HG02571 (cell line): ENCODE results near the gene GNGT2.
"Not testable (repeated sequence)": the region's sequence is repeated elsewhere in the genome, so short reads cannot be mapped to it uniquely, and the experiment has no call there.

Source experiments
- ATAC-seq: cut with Tn5 transposase; IDR thresholded peaks from one replicate; pipeline ENCODE4 v1.9.1; 2021; ENCODE audit warnings: mild to moderate bottlenecking, moderate library complexity; ENCODE audit not compliant: unreplicated experiment

Gene GNGT2

DNA sequence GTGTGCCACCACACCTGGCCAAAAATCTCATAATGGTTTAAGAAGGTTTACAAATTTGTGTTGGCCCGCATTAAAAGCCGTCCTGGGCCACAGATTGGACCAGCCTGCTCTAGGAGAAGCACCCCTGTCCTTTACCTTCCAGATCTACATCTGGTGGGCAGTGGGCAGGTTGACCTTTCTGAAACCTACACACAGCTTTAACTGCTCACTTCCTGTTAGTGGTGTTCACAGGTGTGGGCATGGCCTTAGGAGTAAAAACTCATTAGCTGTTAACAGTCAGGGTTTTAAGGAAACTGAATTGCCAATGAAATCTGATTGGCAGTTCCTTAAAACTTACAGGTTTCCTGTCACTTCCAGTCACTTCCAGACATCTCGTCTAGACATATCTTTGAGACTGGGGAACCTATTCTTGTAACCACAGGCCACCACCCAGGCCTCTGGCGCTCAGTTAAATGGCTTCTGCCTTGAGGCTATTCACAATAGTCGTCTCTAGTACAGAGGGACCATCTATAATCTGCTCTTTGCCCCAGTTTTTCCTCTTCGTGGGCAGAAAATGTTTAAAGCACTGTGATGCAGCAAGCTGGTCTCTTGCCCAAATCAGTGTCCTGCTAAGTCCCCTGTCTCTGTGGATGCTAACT lies 29.3 kb downstream of the GNGT2 start:
- ATAC-seq: no peak

DNA sequence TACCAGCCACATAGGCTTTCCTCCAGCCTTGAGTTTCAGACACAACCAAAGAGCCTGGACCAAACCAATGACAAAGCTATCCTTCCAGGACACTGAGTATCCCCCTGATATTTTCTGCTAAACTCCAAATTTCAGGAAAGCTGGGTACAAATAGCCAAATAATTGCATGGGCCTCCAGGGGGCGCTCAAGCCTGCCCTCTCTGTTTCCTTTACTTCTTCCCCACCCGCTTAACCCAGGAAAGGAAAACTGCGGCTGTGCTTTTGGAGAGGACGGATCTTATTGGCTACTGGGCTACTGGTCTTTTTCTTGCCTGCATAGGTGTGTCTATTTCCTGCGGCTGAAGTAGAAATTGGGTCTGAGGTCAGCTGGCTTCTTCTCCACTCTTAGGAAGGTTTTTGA lies 30.1 kb downstream of the GNGT2 start:
- ATAC-seq: no peak

DNA sequence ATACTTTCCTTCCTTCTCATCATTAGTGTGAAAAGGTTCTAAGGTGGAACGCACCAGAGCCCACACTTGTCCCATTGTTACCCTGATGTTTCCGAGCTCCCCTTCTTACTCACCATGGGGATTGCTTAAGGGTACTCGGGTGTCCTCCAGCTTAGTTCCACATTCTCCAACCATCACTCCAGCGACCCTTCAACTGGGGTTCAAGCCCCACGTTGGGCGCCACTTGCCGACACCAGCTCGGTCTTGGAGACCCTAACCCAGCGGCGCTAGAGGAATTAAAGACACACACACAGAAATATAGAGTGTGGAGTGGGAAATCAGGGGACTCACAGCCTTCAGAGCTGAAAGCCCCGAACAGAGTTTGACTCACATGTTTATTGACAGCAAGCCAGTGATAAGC lies 34.4 kb downstream of the GNGT2 start:
- ATAC-seq: not testable (repeated sequence)

DNA sequence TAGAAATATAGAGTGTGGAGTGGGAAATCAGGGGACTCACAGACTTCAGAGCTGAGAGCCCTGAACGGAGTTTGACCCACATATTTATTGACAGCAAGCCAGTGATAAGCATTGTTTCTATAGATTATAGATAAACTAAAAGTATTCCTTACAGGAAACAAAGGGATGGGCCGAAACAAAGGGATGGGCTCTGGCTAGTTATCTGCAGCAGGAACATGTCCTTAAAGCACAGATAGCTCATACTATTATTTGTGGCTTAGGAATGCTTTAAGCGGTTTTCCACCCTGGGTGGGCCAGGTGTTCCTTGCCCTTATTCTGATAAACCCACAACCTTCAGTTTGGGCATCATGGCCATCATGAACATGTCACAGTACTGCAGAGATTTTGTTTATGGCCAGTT lies 39.7 kb downstream of the GNGT2 start:
- not testable (repeated sequence) for ATAC-seq

DNA sequence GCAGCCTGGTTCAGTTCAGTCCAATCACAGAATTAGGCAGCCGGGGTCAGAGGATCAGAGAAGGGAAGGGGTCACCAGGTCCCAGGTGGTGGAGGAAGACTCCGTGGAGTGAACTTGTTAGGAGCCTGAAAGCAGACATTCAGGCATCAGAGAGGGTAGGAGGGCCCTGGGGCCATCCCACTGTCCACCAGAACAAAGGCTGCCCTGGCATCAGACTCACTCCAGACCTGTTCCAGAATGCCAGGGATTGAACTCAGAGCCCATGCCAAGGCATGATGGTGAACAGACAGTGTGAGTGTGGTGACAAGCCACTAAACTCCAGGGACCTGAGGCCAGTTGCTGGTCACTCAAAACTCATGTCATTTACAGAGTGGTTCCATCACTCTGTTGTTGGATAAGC lies 40.2 kb downstream of the GNGT2 start:
- ATAC-seq: no peak

DNA sequence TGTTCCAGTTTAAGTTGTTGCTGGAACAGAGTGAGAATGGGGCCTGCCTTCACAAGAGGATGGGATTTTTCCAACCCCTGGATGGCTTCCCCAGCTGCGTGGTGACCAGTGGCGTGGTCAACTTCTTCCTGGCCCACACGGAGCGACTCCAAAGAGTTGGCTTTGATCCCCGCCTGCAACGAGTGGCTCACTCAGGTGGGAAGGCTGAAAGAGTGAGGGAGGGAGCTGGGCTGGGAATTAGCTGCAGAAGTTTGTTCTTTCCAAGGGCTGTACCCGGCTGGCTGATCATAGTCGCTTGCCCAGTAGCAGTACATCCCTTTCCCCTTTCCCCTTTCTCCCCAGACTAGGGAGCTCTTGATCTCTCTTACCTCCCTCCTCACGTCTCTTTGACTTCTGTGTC lies 41.7 kb downstream of the GNGT2 start:
- no peak for ATAC-seq

DNA sequence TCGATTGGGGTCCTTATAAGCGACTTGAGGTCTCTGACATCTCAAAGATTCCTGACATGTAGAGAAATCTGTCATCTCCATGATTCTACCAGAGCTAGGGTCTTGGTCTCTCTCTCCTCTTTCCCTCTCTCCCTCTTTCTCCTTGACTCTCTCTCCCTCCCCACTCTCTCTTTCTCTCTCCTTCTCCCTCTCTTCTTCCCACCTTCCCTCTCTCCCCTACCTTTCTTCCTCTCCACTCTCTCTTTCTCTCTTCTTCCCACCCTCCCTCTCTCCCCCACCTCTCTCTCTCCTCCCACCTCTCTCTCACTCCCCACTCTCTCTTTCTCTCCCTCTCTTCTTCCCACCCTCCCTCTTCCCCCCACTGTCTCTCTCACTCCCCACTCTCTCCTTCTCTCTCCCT lies 45.2 kb downstream of the GNGT2 start:
- ATAC-seq: no peak

DNA sequence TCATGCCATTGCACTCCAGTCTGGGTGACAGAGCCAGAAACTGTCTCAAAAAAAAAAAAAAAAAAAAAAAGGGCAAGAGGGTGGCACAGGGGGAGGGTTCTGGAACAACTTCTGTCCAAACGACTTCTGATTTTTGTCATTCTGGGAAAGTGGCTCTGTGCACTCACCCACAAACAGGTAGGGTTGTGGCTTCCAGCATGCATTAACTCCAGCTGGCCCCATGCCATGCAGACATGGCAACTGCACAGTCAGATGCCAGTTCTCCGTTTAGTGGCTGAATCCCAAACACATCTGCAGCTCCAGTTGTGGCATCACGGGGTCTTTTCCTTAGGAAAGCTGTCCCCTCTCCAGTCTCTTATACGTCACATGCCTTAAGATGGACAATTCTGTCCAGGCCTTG lies 47.5 kb downstream of the GNGT2 start:
- no peak for ATAC-seq

DNA sequence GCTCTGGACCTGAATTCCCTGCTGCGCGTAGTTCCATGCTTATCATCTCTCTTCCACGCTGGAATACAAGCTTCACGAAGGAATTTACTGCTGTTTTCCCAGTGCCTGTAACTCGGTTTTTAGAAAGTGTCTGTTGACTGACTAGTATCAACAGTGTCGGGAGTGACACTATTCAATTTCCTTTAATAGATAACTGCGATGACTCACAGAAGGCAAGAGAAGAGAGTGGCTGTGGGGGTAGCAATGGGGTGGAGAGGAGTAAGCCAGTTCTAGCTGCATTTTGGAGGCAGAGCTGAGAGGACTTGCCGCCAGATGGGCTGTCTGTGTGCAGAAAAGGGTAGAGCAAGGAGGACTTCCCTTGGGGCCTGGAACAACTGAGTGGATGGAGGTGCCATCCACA lies 52.6 kb downstream of the GNGT2 start:
- no peak for ATAC-seq

DNA sequence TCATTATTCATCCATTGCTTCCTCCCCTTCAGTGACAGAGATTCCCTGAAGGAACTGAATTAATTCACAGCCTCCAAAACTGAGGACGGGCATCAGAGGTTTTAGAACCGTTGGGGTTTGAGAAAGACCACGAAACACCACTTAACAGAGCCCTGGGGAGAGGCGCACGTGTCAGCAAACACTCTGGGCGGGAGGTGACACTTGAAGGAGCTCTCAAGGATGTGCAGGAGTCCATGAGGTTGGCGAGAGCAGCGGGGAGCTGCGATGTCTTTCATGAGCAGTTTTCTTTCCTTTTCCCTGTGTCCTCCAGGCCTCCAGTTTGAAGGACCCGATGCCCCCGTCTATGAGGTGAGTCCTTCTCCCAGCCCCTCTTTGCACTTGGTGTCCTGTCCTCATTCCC lies 54.1 kb downstream of the GNGT2 start:
- no peak for ATAC-seq
